ENCODE data around the gene ZNF140. TPM values are rescaled to one million over a fixed set of nuclear protein-coding genes. Genes with fewer than 3 reads are reported as not detected.
A peak's percentile ranks its signal among the peaks of the same experiment; 100 is the strongest.

ZNF140 gene
- total RNA-seq, 1 experiment from 2014 or later, result 15.5 TPM

DNA sequence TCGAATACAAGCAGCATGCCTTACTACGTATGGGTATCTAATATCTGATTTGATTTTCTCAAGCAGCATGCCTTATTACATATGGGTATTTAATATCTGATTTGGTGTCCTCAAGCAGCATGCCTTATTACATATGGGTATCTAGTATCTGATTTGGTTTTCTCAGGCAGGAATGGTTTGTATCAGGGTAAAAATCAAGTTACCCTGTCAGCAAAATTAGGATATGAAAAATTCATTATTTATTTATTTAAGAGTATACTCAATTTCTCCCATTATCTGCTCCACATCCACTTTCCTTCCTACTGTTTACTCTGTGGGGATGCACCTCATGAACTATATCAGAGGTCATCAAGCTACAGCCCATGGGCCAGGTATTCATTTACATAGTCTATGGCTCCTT is 27.4 kb downstream of the ZNF140 start:
- no peak for TF ChIP-seq CTCF (IDR thresholded peaks at IDR 0.05; ENCODE audit: unreplicated experiment)
- no peaks in the 10 kb centered on the region for H3K27me3 Mint-ChIP-seq (ENCODE audit: insufficient read depth, unreplicated experiment)
- H3K27ac Mint-ChIP-seq (ENCODE audit: low read depth, unreplicated experiment), result no peak overlapping the region
- H3K9me3 Mint-ChIP-seq (ENCODE audit: unreplicated experiment), result peaks cover 21% of the 10 kb centered on the region
- POLR2A ChIA-PET, result interaction anchor here (1.1 kb wide), 1 partner anchor 22 kb away, joined by 3 read pairs; the partner anchor contains the start of genes ZNF10 and ZNF891
- no peak overlapping the region for H3K4me3 Mint-ChIP-seq (ENCODE audit: unreplicated experiment)
- BruUV-seq (replicated peaks), result no TSS peak
- H3K4me1 Mint-ChIP-seq (ENCODE audit: insufficient read depth, unreplicated experiment), result no peaks in the 10 kb centered on the region
- no peak for DNase-seq (ENCODE audit: unreplicated experiment)
- intact Hi-C loops (cut with micrococcal nuclease), result no loop called here
- peaks cover 55% of the 10 kb centered on the region for H3K36me3 Mint-ChIP-seq (ENCODE audit: insufficient read depth, unreplicated experiment)
- CTCF ChIA-PET, result no interaction called here

DNA sequence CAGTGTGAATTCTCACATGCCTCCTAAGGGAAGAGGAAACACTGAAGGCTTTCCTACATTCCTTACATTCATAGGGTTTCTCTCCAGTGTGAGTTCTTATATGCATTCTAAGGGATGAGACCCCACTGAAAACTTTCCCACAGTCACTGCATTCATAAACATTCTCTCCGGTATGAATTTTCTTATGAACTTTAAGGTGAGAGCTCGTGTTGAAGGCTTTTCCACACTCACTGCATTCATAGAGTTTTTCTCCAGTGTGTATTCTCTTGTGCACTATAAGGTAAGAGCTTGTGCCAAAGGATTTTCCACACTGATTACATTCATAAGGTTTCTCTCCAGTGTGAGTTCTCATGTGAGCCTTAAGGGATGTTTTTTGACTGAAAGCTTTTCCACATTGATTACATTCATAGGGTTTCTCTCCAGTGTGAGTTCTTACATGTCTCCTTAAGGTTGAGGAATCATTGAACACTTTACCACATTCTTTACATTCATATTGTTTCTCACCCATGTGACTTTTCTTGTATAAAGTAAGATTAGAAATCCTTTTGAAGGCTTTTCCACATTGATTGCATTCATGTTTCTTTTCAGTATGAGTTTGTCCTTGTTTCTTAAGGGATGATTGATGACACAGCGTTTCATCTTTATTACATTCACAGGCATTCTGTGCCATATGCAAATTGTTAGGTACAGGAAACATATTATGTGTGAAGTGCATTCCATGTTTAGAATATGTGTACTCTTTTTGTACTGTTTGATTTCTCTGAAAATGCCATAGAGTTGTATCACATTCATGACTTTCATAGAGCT is 39.9 kb downstream of the ZNF140 start:
- H3K9me3 Mint-ChIP-seq (ENCODE audit: unreplicated experiment), result peaks cover 47% of the 10 kb centered on the region
- DNase-seq (ENCODE audit: unreplicated experiment), result no peak

DNA sequence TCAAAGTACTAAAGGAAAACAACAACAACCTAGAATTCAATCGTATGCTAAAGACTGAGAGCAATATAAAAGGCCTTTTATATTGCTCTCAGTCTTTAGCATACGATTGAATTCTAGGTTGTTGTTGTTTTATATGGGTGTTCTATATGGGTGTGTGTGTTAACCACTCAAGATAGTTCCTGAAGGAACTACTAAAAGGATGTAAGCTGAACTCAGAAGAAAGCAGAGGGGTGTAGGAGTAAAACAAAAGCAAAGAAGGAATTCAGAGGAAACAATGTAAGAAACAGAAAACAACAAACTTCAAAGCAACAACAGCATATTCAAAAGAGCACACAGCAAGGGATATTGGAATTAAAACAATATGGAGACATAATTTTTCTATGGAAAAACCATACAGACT is 44.0 kb downstream of the ZNF140 start:
- H3K36me3 Mint-ChIP-seq (ENCODE audit: insufficient read depth, unreplicated experiment), result peaks cover 59% of the 10 kb centered on the region
- no peak for DNase-seq (ENCODE audit: unreplicated experiment)
- no peak overlapping the region for H3K27ac Mint-ChIP-seq (ENCODE audit: low read depth, unreplicated experiment)
- no peaks in the 10 kb centered on the region for H3K4me1 Mint-ChIP-seq (ENCODE audit: insufficient read depth, unreplicated experiment)
- BruUV-seq (replicated peaks), result no TSS peak
- peaks cover 28% of the 10 kb centered on the region for H3K9me3 Mint-ChIP-seq (ENCODE audit: unreplicated experiment)
- no peaks in the 10 kb centered on the region for H3K27me3 Mint-ChIP-seq (ENCODE audit: insufficient read depth, unreplicated experiment)
- H3K4me3 Mint-ChIP-seq (ENCODE audit: unreplicated experiment), result no peak overlapping the region
- TF ChIP-seq CTCF (IDR thresholded peaks at IDR 0.05; ENCODE audit: unreplicated experiment), result no peak
- CTCF ChIA-PET, result no interaction called here
- intact Hi-C loops (cut with micrococcal nuclease), result no loop called here
- POLR2A ChIA-PET, result no interaction called here

More for the DNA sequence above, 39.9 kb downstream of the ZNF140 start:
- no peak overlapping the region for H3K4me3 Mint-ChIP-seq (ENCODE audit: unreplicated experiment)
- H3K27ac Mint-ChIP-seq (ENCODE audit: low read depth, unreplicated experiment), result no peak overlapping the region
- CTCF ChIA-PET, result interaction anchor here (0.7 kb wide), 1 partner anchor 22 kb away, joined by 3 read pairs; no protein-coding TSS in a partner anchor
- H3K27me3 Mint-ChIP-seq (ENCODE audit: insufficient read depth, unreplicated experiment), result no peaks in the 10 kb centered on the region
- no TSS peak for BruUV-seq (replicated peaks)
- intact Hi-C loops (cut with micrococcal nuclease), result no loop called here
- peaks cover 46% of the 10 kb centered on the region for H3K36me3 Mint-ChIP-seq (ENCODE audit: insufficient read depth, unreplicated experiment)
- TF ChIP-seq CTCF (IDR thresholded peaks at IDR 0.05; ENCODE audit: unreplicated experiment), result no peak
- no peaks in the 10 kb centered on the region for H3K4me1 Mint-ChIP-seq (ENCODE audit: insufficient read depth, unreplicated experiment)
- POLR2A ChIA-PET, result interaction anchor here (0.8 to 2.2 kb wide), 2 partner anchors 10 to 14 kb away, joined by 6 to 8 read pairs; partner anchors contain the start of genes ZNF10 and ZNF891

GRCh38 chr12:133129368-133130037 is 48.8 kb downstream of the ZNF140 start:
- peaks cover 23% of the 10 kb centered on the region for H3K9me3 Mint-ChIP-seq (ENCODE audit: unreplicated experiment)
- POLR2A ChIA-PET, result interaction anchor here (0.9 to 3.1 kb wide), 15 partner anchors 9 to 1044 kb away, joined by 3 to 33 read pairs (median 5); partner anchors contain the start of genes CHFR, ZNF140, ZNF26 and ZNF268
- CTCF ChIA-PET, result interaction anchor here (0.7 kb wide), 1 partner anchor 319 kb away, joined by 3 read pairs; no protein-coding TSS in a partner anchor

More at GRCh38 chr12:133129368-133130037, 48.8 kb downstream of the ZNF140 start:
- peak overlapping the region; percentile 98 for H3K27ac Mint-ChIP-seq (ENCODE audit: low read depth, unreplicated experiment)
- peaks cover 6% of the 10 kb centered on the region for H3K4me1 Mint-ChIP-seq (ENCODE audit: insufficient read depth, unreplicated experiment)
- peak overlapping the region; percentile 98 for H3K4me3 Mint-ChIP-seq (ENCODE audit: unreplicated experiment)
- peaks cover 63% of the 10 kb centered on the region for H3K36me3 Mint-ChIP-seq (ENCODE audit: insufficient read depth, unreplicated experiment)
- H3K27me3 Mint-ChIP-seq (ENCODE audit: insufficient read depth, unreplicated experiment), result no peaks in the 10 kb centered on the region
- intact Hi-C loops (cut with micrococcal nuclease), result loop anchor here (1.0 to 2.0 kb wide), 2 partner anchors 49 to 51 kb away; partner anchors contain the start of genes ZNF140 and ZNF268
- BruUV-seq (replicated peaks), result no TSS peak
- no peak for DNase-seq (ENCODE audit: unreplicated experiment)
- no peak for TF ChIP-seq CTCF (IDR thresholded peaks at IDR 0.05; ENCODE audit: unreplicated experiment)
